ENCODE measurements around the gene RPUSD2.

DNA sequence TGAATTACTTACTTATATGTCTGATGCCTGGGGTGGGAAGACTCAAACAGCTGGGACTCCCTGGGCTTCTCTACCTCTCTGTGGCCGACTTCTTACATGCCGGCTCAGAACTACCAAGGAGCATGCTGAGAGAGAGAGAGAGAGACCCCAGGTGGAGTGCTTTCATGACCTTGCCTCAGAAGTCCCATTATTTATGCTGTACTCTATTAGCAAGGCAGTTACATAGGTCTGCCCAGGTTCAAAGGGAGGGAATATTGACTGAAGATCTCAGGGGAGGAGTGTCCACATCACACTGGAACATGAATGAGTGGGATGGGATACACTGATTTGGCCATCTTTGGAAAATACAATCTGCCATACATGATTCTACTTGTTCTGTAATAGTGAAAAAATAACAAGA lies 20.5 kb upstream of the RPUSD2 start:
- TF ChIP-seq, protein P1, sequence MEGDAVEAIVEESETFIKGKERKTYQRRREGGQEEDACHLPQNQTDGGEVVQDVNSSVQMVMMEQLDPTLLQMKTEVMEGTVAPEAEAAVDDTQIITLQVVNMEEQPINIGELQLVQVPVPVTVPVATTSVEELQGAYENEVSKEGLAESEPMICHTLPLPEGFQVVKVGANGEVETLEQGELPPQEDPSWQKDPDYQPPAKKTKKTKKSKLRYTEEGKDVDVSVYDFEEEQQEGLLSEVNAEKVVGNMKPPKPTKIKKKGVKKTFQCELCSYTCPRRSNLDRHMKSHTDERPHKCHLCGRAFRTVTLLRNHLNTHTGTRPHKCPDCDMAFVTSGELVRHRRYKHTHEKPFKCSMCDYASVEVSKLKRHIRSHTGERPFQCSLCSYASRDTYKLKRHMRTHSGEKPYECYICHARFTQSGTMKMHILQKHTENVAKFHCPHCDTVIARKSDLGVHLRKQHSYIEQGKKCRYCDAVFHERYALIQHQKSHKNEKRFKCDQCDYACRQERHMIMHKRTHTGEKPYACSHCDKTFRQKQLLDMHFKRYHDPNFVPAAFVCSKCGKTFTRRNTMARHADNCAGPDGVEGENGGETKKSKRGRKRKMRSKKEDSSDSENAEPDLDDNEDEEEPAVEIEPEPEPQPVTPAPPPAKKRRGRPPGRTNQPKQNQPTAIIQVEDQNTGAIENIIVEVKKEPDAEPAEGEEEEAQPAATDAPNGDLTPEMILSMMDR (IDR thresholded peaks at IDR 0.05), result no peak
- no peak for TF ChIP-seq POLR2AphosphoS5 (IDR thresholded peaks at IDR 0.05; ENCODE audit: low read depth, low read length)
- TF ChIP-seq, protein P2, sequence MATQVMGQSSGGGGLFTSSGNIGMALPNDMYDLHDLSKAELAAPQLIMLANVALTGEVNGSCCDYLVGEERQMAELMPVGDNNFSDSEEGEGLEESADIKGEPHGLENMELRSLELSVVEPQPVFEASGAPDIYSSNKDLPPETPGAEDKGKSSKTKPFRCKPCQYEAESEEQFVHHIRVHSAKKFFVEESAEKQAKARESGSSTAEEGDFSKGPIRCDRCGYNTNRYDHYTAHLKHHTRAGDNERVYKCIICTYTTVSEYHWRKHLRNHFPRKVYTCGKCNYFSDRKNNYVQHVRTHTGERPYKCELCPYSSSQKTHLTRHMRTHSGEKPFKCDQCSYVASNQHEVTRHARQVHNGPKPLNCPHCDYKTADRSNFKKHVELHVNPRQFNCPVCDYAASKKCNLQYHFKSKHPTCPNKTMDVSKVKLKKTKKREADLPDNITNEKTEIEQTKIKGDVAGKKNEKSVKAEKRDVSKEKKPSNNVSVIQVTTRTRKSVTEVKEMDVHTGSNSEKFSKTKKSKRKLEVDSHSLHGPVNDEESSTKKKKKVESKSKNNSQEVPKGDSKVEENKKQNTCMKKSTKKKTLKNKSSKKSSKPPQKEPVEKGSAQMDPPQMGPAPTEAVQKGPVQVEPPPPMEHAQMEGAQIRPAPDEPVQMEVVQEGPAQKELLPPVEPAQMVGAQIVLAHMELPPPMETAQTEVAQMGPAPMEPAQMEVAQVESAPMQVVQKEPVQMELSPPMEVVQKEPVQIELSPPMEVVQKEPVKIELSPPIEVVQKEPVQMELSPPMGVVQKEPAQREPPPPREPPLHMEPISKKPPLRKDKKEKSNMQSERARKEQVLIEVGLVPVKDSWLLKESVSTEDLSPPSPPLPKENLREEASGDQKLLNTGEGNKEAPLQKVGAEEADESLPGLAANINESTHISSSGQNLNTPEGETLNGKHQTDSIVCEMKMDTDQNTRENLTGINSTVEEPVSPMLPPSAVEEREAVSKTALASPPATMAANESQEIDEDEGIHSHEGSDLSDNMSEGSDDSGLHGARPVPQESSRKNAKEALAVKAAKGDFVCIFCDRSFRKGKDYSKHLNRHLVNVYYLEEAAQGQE (IDR thresholded peaks at IDR 0.05; ENCODE audit: insufficient read depth in 1 of 2, low read depth in 2 of 2, low read length in 1 of 2), result no peak
- TF ChIP-seq TCF7L2 (IDR thresholded peaks at IDR 0.05; ENCODE audit: low read depth, low read length), result no peak
- TF ChIP-seq SIN3A (IDR thresholded peaks at IDR 0.05; ENCODE audit: borderline replicate concordance, insufficient read depth, low read depth, low read length), result no peak
